HL-60/S4 treated with retinoic acid at 250 ng/mL for 4 days and 3 days (cell line): Measurements from ENCODE around the gene KLHDC7B.

Source experiments
- in situ Hi-C: fragments of 300-500 bp; cut with MboI; formaldehyde crosslinking; loops from 2 replicates; pipeline ENCODE4 v1.7.0; 2022; ENCODE audit warnings: low sequenced_read_pairs

The KLHDC7B gene

GRCh38 chr22:50546326-50547262 is 895 bp downstream of the KLHDC7B start:
- in situ Hi-C loops = no loop called here

- in situ Hi-C loops = no loop called here
These were observed 1.7 kb downstream of the KLHDC7B start for GRCh38 chr22:50547263-50547985.

DNA sequence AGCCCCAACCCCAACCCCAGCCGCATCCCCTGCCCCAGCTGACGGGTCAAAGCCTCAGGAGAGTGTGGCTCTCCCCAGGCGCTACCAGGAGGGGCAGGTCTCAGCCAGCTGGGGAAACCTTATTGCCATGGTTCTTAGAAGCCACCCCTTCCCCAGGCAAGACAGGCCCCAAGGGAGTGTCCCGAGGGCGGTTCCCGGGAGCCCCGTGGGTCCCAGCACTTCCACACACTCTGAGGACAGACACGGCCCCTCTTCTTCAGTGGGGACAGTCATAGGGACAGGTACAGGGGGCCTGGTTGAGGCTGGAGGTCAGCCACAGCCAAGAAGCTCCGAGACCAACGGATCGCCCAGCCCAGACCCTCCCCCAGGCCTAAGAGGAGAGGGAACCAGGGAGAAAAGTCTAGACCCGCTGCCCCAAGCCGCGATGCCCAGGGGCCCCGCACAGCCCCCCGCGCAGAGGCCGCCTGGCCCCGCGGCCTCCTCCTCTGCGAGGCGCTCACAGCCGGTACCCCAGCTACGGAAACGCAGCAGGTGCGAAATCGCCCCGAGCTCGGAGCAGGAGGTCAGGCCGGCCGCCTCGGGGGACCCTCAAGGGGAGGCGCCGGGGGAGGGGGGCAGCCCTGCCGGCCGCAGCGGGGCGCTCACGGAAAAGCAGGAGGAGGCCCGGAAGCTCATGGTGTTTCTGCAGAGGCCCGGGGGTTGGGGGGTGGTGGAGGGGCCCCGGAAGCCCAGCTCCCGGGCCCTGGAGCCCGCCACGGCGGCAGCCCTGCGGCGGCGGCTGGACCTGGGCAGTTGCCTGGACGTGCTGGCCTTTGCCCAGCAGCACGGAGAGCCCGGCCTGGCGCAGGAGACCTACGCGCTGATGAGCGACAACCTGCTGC is 2.6 kb downstream of the KLHDC7B start:
- in situ Hi-C loops = no loop called here

DNA sequence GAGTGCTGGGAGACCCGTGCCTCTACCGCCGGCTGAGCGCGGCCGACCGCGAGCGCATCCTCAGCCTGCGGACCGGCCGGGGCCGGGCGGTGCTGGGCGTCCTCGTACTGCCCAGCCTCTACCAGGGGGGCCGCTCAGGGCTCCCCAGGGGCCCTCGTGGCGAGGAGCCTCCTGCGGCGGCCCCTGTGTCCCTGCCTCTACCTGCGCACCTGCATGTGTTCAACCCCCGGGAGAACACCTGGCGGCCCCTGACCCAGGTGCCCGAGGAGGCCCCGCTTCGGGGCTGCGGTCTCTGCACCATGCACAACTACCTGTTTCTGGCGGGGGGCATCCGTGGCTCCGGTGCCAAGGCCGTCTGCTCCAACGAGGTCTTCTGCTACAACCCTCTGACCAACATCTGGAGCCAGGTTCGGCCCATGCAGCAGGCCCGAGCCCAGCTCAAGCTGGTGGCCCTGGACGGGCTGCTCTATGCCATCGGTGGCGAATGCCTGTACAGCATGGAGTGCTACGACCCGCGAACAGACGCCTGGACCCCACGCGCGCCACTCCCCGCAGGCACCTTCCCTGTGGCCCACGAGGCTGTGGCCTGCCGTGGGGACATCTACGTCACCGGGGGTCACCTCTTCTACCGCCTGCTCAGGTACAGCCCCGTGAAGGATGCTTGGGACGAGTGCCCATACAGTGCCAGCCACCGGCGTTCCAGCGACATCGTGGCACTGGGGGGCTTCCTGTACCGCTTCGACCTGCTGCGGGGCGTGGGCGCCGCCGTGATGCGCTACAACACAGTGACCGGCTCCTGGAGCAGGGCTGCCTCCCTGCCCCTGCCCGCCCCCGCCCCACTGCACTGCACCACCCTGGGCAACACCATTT is 3.5 kb downstream of the KLHDC7B start:
- in situ Hi-C loops = no loop called here

DNA sequence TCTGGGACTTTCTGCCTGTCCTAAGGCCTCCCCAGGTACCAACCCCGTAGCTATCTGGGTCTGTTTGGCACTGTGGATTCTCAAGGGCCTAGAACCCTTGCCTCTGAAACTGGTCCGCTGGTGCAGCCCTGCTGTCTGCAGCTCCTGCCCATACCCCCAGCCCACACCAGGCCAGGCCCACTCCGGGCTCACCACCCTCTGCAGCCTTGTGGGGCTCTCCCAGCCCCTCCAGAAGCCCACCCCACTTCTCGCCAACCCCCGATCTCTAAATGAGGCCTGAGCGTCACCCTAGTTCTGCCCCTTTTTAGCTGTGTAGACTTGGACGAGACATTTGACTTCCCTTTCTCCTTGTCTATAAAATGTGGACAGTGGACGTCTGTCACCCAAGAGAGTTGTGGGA is 4.7 kb downstream of the KLHDC7B start:
- in situ Hi-C loops = no loop called here

DNA sequence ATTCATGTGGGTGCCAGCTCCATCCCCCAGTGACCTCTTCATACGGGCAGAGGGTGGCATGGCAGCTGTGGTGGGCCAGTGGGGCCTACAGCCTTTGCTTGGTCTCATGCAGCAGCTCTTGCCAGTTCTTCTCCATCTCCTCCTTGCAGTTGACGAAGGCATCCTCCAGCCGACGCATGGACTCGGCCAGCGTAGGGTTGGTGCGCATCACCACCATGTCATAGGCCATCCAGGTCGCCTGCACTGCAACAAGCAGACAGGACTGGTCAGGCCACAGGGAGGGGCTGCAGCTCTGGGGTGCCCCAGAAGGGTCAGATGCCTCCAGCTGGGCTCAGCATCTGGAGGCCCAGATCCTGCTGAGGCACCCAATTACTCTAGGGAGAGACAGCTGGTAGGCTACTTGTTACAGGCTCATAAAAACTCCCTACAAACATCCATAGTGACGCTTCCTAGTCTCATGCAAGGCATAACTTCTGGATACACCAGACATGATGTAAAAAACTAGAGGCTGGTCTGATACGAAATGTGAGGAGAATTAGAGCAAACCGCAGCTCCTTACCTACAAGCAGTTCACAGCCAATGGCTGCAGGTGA is 5.6 kb downstream of the KLHDC7B start:
- in situ Hi-C loops = no loop called here

- in situ Hi-C loops = no loop called here
These were observed 7.6 kb downstream of the KLHDC7B start for GRCh38 chr22:50553310-50553709.

GRCh38 chr22:50556703-50557102 is 11.0 kb downstream of the KLHDC7B start:
- in situ Hi-C loops = no loop called here

DNA sequence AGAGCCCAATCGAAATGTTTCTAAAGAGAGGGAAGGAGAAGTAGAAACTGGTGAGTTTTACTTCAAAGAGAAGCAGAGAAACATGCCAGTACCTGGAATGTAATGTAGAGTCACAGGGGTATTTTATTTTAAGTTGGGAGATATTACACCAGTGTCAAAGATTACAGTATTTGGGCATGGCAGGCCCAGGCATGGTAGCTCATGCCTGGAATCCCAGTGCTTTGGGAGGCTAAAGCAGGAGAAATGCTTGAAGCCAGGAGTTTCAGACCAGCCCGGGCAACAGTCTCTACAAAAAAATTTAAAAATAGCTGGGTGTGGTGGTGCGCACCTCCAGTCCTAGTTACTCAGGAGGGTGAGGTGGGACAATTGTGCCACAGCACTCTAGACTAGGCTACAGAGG is 14.3 kb downstream of the KLHDC7B start:
- in situ Hi-C loops = no loop called here

GRCh38 chr22:50561401-50562358 is 16.0 kb downstream of the KLHDC7B start:
- in situ Hi-C loops = no loop called here

GRCh38 chr22:50562523-50563412 is 17.1 kb downstream of the KLHDC7B start, which contains the start of gene SYCE3:
Gene SYCE3, minus strand, starts transcription at chr22:50562919. Its CDS starts 6,514 bp downstream, at chr22:50556405.
- in situ Hi-C loops = no loop called here

- in situ Hi-C loops = no loop called here
These were observed 17.9 kb downstream of the KLHDC7B start for GRCh38 chr22:50563413-50564160.

- in situ Hi-C loops = no loop called here
These were observed 18.6 kb downstream of the KLHDC7B start for GRCh38 chr22:50564289-50564688.

DNA sequence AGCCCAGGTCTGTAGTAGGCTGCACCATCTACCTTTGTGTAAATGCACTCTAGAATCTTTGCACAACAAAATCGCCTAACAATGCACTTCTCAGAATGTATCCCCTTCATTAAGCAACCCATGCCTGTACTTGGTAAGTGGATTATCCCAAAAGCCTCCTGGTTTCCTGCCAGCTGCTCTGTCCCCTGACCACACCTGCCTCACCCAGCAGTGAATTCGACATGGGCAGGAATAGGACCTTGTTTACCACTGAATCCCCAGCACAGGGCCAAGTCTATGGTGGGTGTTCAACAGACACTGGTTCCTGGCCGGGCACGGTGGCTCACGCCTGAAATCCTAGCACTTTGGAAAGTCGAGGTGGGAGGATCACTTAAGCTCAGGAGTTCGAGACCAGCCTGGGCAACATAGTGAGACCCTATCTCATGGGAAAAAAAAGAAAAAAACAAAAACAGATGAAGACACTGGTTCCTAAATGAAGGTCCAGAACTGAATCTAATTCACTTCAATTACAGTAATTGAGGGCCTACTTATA is 22.1 kb downstream of the KLHDC7B start:
- in situ Hi-C loops = no loop called here

- in situ Hi-C loops = no loop called here
These were observed 22.9 kb downstream of the KLHDC7B start for GRCh38 chr22:50568626-50569025.

DNA sequence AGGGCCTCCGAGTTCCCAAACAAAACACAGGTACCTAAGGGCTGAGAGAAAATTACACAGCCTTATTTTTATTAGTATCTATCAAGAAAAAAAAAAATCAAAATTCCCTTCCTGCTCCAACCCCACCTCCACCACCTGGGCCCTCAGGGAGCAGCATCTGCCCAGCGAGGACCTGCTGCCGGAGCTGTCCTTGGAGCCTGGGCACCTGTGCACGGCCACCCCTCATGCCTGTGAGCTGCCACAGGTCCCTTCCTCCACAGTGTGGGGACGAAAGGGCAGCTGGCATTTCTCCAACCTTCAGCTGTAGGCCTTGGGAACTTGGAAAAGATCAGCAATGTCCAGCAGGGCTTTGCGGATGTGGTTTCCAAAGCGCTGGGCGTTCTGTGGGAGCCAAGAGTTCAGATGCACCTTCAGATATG is 23.4 kb downstream of the KLHDC7B start:
- in situ Hi-C loops = no loop called here
